ENCODE data around the gene CDH4.

- TF ChIP-seq TAF1 (IDR thresholded peaks at IDR 0.05; ENCODE audit: low read depth, low read length) (no peak), CTCF (IDR thresholded peaks at IDR 0.05; ENCODE audit: control extremely low read depth in 1 of 3, insufficient read depth in 1 of 3, low read depth in 1 of 3, low read length in 3 of 3) (no peak), CHD1 (IDR thresholded peaks at IDR 0.05; ENCODE audit: low read depth, low read length) (no peak), POLR2AphosphoS5 (IDR thresholded peaks at IDR 0.05; ENCODE audit: low read depth, low read length) (no peak), NANOG (IDR thresholded peaks at IDR 0.05; ENCODE audit: insufficient read depth, low read depth, low read length, poor library complexity, severe bottlenecking) (no peak), EGR1 (IDR thresholded peaks at IDR 0.05; ENCODE audit: borderline replicate concordance, low read depth, low read length) (no peak), POLR2A (IDR thresholded peaks at IDR 0.05; ENCODE audit: control extremely low read depth in 1 of 2, low read depth in 2 of 2, low read length in 2 of 2) (no peak), SIN3A (conservative IDR thresholded peaks at IDR 0.05 in 1 of 2, IDR thresholded peaks at IDR 0.05 in 1 of 2; ENCODE audit: low read depth in 1 of 2, low read length in 2 of 2) (no peak), EZH2 (IDR thresholded peaks at IDR 0.05; ENCODE audit: low read depth, low read length, severe bottlenecking) (no peak), SP2 (IDR thresholded peaks at IDR 0.05; ENCODE audit: low read length) (no peak), CREB1 (IDR thresholded peaks at IDR 0.05) (no peak)
Measured at GRCh38 chr20:61424628-61425420, 172.8 kb downstream of the CDH4 start.

All from H1 (cell line).